Tibial nerve (tissue), 4 donors: Measurements from ENCODE around the gene METTL8. TPM values are rescaled to one million over a fixed set of nuclear protein-coding genes. Genes with fewer than 3 reads are reported as not detected.

Source experiments
- DNase-seq, 2 donors: peaks; one replicate each; pipeline ENCODE4 v3.0.0-alpha.2; 2019; ENCODE audit warnings: low spot score in 2 of 2
- H3K27ac ChIP-seq, 4 donors: fragments of 200-600 bp; sonication (generic) in 3 of 4; one replicate each; pipeline ENCODE4 v1.5.1; 2017 to 2019; ENCODE audit warnings: mild to moderate bottlenecking in 1 of 4
- H3K27me3 ChIP-seq, 2 donors: fragments of 200-600 bp; sonication (generic) in 1 of 2; one replicate each; pipeline versions ENCODE4 v1.5.1 to v1.6.0; 2017 to 2019
- H3K36me3 ChIP-seq, 3 donors: fragments of 200-600 bp; sonication (generic); one replicate each; pipeline ENCODE4 v1.5.1; 2018 to 2019
- H3K4me1 ChIP-seq, 4 donors: fragments of 200-600 bp; sonication (generic) in 3 of 4; one replicate each; pipeline ENCODE4 v1.5.1; 2017 to 2019
- H3K4me3 ChIP-seq, 4 donors: fragments of 200-600 bp; sonication (generic) in 3 of 4; one replicate each; pipeline ENCODE4 v1.5.1; 2017 to 2019; ENCODE audit warnings: mild to moderate bottlenecking in 1 of 4, moderate library complexity in 1 of 4
- H3K9me3 ChIP-seq, 4 donors: fragments of 200-600 bp; sonication (generic) in 3 of 4; one replicate each; pipeline ENCODE4 v1.5.1; 2017 to 2019
- CTCF ChIP-seq, 5 experiments: fragments of 200-600 bp in 3 of 5; fragments of 450-650 bp in 2 of 5; sonication (generic) in 3 of 5; IDR thresholded peaks; one replicate each; pipeline ENCODE4 v1.5.1; 2016 to 2019; ENCODE audit warnings: antibody characterized with exemption in 5 of 5, mild to moderate bottlenecking in 3 of 5, moderate library complexity in 2 of 5
- EP300 ChIP-seq, 2 donors: sonication (generic); formaldehyde crosslinking; IDR thresholded peaks; one replicate each; pipeline ENCODE4 v1.6.1; 2017; ENCODE audit warnings: antibody characterized with exemption in 2 of 2, mild to moderate bottlenecking in 1 of 2
- POLR2A ChIP-seq, 2 donors: fragments of 450-650 bp; IDR thresholded peaks; one replicate each; pipeline ENCODE4 v1.6.1; 2017; ENCODE audit warnings: antibody characterized with exemption in 2 of 2, mild to moderate bottlenecking in 2 of 2, moderate library complexity in 2 of 2
- WGBS, 2 donors: methylation state at CpG; one replicate each; pipeline ENCODE4 v1.1.5; 2018; 5-methylcytosine and 5-hydroxymethylcytosine counted together
- total RNA-seq, 4 donors: library from RNA; depleted of rRNA; stranded (reverse); fragments of >200 nt; gene quantifications; one replicate each; pipeline ENCODE4 v1.1.0, GENCODE V29; 2016

METTL8 gene
- total RNA-seq, 4 donors from 2014 or later = 13.5 to 27.9 (median 20.7) TPM

- TF ChIP-seq CTCF (IDR thresholded peaks at IDR 0.05) = no peak
- TF ChIP-seq POLR2A (IDR thresholded peaks at IDR 0.05) = no peak
- no peak for TF ChIP-seq EP300 (IDR thresholded peaks at IDR 0.05)
- Histone ChIP-seq H3K9me3 (no peaks in the 10 kb centered on the region), H3K27ac (no peak overlapping the region)
These were observed 23.2 kb downstream of the METTL8 start for GRCh38 chr2:171410624-171411023.

GRCh38 chr2:171410101-171410500 lies 23.7 kb downstream of the METTL8 start:
- Histone ChIP-seq H3K4me3 (no peak overlapping the region), H3K4me1 (peaks cover 0 to 7% (median 0%) of the 10 kb centered on the region in 4 donors), H3K27ac (no peak overlapping the region), H3K27me3 (no peaks in the 10 kb centered on the region), H3K9me3 (no peaks in the 10 kb centered on the region), H3K36me3 (no peaks in the 10 kb centered on the region)
- WGBS, 2 donors = 54 to 62% methylated on average over 4 of the region's 4 CpGs
- no peak for DNase-seq
- TF ChIP-seq EP300 (IDR thresholded peaks at IDR 0.05) (no peak), CTCF (IDR thresholded peaks at IDR 0.05) (no peak)

More at GRCh38 chr2:171410624-171411023, 23.2 kb downstream of the METTL8 start:
- Histone ChIP-seq H3K27me3 (no peaks in the 10 kb centered on the region), H3K4me1 (peaks cover 0 to 7% (median under 1%) of the 10 kb centered on the region in 4 donors), H3K36me3 (no peaks in the 10 kb centered on the region), H3K4me3 (no peak overlapping the region)
- DNase-seq = no peak

GRCh38 chr2:171409436-171409971 lies 24.3 kb downstream of the METTL8 start:
- H3K9me3 ChIP-seq = no peaks in the 10 kb centered on the region
- peak overlapping the region in 3 of 4 donors; percentile 10 to 36 (median 13) for H3K4me3 ChIP-seq
- DNase-seq = no peak
- 49 to 61% methylated on average over 8 of the region's 8 CpGs for WGBS, 2 donors
- H3K36me3 ChIP-seq = no peaks in the 10 kb centered on the region
- TF ChIP-seq EP300 (IDR thresholded peaks at IDR 0.05) = no peak
- TF ChIP-seq POLR2A (IDR thresholded peaks at IDR 0.05) = no peak
- TF ChIP-seq CTCF (IDR thresholded peaks at IDR 0.05) = no peak
- H3K27ac ChIP-seq = no peak overlapping the region
- no peaks in the 10 kb centered on the region for H3K27me3 ChIP-seq
- H3K4me1 ChIP-seq = peaks cover 0 to 7% (median 0%) of the 10 kb centered on the region in 4 donors

- no peaks in the 10 kb centered on the region for H3K36me3 ChIP-seq
- 67 to 68% methylated on average over 1 of the region's 1 CpG for whole genome bisulfite sequencing, 2 donors
- no peak for DNase-seq
- H3K9me3 ChIP-seq = no peaks in the 10 kb centered on the region
- peaks cover 0 to 7% (median 0%) of the 10 kb centered on the region in 4 donors for H3K4me1 ChIP-seq
- no peak overlapping the region for H3K27ac ChIP-seq
- no peak for TF ChIP-seq CTCF (IDR thresholded peaks at IDR 0.05)
- no peak for TF ChIP-seq POLR2A (IDR thresholded peaks at IDR 0.05)
- TF ChIP-seq EP300 (IDR thresholded peaks at IDR 0.05) = no peak
- H3K4me3 ChIP-seq = no peak overlapping the region
- H3K27me3 ChIP-seq = no peaks in the 10 kb centered on the region
These were observed 26.1 kb downstream of the METTL8 start for GRCh38 chr2:171407676-171408044.

GRCh38 chr2:171407030-171407675 lies 26.6 kb downstream of the METTL8 start:
- no peak for DNase-seq
- Histone ChIP-seq H3K9me3 (peaks cover 0 to 3% (median 0%) of the 10 kb centered on the region in 4 donors), H3K4me3 (no peak overlapping the region), H3K27me3 (no peaks in the 10 kb centered on the region), H3K36me3 (no peaks in the 10 kb centered on the region), H3K4me1 (peaks cover 0 to 7% (median 0%) of the 10 kb centered on the region in 4 donors), H3K27ac (no peak overlapping the region)
- TF ChIP-seq EP300 (IDR thresholded peaks at IDR 0.05) (no peak), CTCF (IDR thresholded peaks at IDR 0.05) (no peak), POLR2A (IDR thresholded peaks at IDR 0.05) (no peak)
- 84 to 90% methylated on average over 4 of the region's 4 CpGs for WGBS, 2 donors
